Endometrial microvascular endothelial cells (primary cell): Measurements from ENCODE around the gene CARMIL3. TPM values are rescaled to one million over a fixed set of nuclear protein-coding genes. Genes with fewer than 3 reads are reported as not detected.

Experiments
- in situ Hi-C: cut with HindIII; loops from 2 replicates; pipeline ENCODE4 v1.10.0; 2017; ENCODE audit warnings: low sequenced_read_pairs, low pct_unique_long_range_greater_than_20kb; ENCODE audit errors: inconsistent ontology term
- total RNA-seq: library from RNA; depleted of rRNA; stranded (reverse); fragments of >200 nt; gene quantifications from one replicate; pipeline ENCODE4 v1.2.3, GENCODE V29; 2015; ENCODE audit errors: inconsistent ontology term

CARMIL3 gene
- total RNA-seq, 1 donor from 2014 or later: not detected

- in situ Hi-C loops: no loop called here
These were observed 6.6 kb downstream of the CARMIL3 start for GRCh38 chr14:24058260-24058950.

- in situ Hi-C loops: no loop called here
These were observed 7.2 kb downstream of the CARMIL3 start for GRCh38 chr14:24058951-24059475.

- in situ Hi-C loops: no loop called here
These were observed 8.1 kb downstream of the CARMIL3 start for GRCh38 chr14:24059841-24060388.

- in situ Hi-C loops: no loop called here
These were observed 8.6 kb downstream of the CARMIL3 start for GRCh38 chr14:24060443-24060842.

GRCh38 chr14:24060984-24061913 lies 9.4 kb downstream of the CARMIL3 start:
- in situ Hi-C loops: no loop called here

GRCh38 chr14:24062216-24062980 lies 10.6 kb downstream of the CARMIL3 start:
- in situ Hi-C loops: no loop called here

- in situ Hi-C loops: no loop called here
These were observed 11.5 kb downstream of the CARMIL3 start for GRCh38 chr14:24063263-24063836.

DNA sequence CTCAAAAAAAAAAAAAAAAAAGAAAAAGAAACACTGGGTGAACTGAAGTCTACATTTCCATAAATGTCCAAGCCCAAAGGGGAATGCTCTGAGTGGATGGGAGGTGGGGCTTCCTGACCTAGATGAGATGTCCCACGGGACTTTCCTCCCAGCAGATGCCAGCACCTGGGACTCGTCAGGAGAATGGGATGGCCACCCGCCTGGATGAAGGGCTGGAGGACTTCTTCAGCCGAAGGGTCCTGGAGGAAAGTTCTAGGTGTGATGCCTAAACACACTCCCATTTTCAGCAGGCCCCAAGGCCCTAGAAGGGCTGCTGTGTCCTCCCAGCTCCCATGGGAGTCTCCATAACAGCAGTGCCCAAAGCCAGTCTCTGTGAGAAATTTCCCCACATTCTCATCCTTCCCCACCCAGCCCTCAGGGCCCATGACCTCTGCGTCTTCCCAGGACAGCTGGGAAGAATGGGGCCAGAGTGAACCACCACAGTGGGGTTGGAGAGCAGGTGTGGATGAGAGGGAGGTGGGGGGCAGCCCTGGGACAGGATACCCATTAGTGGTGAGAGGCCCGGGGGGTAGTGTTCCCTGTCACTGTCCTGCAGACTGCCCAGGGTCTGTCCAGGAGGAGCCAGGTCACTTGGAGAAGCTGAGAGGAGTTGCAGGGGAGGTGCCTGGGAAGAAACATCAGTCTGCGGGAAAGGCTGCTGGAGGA lies 12.4 kb downstream of the CARMIL3 start:
- in situ Hi-C loops: no loop called here

DNA sequence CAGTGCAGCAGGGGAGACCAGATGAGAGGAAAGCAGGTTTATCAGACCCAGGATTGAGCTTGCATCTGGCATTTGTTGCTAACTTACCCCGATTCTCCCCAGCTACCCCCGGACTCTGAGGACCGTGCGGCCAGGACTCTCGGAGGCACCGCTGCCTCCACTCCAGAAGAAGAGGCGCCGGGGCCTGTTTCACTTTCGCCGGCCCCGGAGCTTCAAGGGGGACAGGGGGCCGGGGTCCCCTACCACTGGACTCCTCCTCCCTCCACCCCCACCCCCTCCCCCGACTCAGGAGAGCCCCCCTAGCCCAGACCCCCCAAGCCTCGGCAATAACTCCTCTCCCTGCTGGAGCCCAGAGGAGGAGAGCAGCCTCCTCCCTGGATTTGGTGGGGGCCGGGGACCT lies 13.0 kb downstream of the CARMIL3 start:
- in situ Hi-C loops: no loop called here

- in situ Hi-C loops: no loop called here
These were observed 13.6 kb downstream of the CARMIL3 start for GRCh38 chr14:24065408-24065807.

GRCh38 chr14:24066496-24067132 lies 14.8 kb downstream of the CARMIL3 start:
- in situ Hi-C loops: no loop called here

GRCh38 chr14:24067133-24068082 lies 15.6 kb downstream of the CARMIL3 start:
- in situ Hi-C loops: no loop called here

- in situ Hi-C loops: no loop called here
These were observed 17.1 kb downstream of the CARMIL3 start for GRCh38 chr14:24068711-24069410.

DNA sequence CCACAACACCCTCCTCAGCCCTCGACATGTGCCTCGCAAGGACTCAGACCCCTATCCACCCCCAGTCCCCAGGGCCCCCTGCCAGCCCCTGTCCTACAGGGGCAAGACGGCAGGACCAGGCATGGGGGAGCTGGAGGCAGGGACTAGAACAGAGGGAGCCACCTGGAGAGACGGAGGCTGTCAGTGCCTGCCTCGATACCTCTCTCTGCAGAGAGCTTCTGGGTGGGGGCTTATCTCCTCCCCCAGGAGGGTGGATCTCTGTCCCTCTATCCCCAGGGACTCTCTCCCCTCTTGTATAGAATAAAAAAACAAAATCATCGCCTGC lies 17.6 kb downstream of the CARMIL3 start:
- in situ Hi-C loops: no loop called here

DNA sequence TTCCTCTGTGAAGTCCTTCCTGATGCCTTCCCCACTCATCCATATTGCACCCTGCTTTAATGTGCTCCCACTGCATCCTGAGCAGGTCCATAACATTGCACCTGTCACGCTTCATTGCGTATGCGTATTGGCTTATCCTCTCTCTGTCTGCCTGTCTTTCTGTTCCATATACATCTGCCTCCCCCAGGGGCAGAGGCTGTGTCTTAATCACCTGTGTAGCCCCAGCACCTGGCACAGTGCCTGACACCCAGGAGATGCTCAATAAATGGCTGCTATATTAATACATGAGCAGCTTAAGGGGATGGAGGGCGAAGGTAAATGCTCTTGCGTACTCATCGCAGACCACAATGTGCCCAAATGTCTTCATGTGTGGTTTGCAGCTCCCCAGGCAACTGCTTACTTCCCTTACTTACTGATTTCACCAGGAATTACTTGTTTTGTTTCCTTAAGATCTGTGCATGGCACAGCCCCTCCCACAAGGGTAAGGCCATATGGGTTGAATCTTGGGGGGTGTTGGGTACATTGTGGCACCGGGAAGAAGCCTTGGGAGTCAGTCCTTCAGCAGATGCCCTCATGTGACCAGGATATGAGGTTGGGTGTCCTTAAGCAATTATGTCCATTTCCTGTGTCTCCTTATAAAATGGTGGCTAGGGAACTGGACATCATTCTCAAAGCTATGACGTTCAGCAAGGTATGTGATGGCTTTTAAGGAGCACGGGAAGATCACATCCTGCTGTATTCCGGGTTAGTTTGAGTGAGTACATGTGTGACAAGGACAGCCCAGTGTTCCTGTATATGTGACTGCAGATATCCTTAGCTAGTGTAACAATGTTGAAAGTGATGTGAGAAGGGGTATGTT lies 18.7 kb downstream of the CARMIL3 start:
- in situ Hi-C loops: no loop called here
